LHCN-M2 (cell line): ENCODE data around the gene FGF14. TPM values are rescaled to one million over a fixed set of nuclear protein-coding genes. Genes with fewer than 3 reads are reported as not detected.

ENCODE experiments used
- DNase-seq: peaks from one replicate; pipeline ENCODE4 v3.0.0-alpha.2; 2012; ENCODE audit warnings: low read depth
- total RNA-seq: library from RNA; depleted of rRNA; stranded (reverse); fragments of >200 nt; gene quantifications from 2 replicates; pipeline ENCODE4 v1.2.3, GENCODE V29; 2014

The FGF14 gene
- total RNA-seq, 1 experiment from 2014 or later: 0.06 TPM

DNA sequence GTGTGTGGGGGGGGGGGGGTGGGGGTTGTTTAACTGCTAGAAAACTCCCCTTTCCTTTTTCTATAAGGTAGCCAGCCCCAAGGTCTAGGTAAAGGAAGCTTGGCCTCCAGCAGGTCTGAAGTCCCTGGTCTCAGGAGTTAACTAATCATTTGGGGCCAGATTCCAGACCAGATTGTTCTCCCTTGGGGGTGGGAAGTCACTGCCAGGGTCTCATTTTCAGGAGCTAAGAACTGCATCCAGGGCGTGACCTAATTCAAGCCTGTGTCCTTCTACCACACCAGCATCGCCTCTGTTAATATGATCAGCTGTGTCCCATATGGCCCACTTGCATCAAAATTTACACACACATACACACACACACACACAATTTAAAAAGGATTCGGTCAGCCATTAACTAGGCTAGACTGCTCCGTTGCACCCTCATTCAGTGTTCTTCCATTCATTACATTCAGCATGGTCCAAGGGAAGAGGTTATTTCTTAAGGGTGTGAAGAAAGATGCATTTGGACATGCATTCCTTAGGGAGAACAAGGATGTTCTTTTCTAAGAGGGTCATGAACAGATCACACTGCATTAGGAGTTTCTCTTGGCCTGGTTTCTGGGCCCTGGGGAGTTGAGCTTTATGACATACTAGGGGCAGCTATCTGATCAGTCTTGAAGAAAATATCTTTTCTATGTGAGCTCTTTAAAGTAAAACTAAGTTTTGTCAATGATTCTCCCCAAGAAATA is 91.0 kb downstream of the FGF14 start:
- no peak for DNase-seq

DNA sequence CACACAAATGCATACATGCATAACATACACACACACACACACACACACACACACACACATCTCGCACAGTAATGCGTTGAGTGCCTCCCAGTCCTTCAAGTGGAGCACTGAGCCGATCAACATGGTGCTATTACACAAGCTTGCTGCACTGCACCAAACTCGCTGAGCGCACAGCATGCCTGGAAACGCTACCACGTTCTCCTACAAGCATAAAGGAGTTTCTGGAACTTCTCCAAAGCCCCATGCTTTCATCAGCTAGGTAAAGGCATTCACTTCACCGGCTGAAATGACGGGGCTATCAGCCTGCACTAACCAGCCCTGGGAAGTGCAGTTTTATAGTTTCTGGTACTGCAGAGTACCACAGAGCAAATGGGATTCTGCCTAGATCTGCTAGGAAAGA is 92.7 kb downstream of the FGF14 start:
- no peak for DNase-seq

DNA sequence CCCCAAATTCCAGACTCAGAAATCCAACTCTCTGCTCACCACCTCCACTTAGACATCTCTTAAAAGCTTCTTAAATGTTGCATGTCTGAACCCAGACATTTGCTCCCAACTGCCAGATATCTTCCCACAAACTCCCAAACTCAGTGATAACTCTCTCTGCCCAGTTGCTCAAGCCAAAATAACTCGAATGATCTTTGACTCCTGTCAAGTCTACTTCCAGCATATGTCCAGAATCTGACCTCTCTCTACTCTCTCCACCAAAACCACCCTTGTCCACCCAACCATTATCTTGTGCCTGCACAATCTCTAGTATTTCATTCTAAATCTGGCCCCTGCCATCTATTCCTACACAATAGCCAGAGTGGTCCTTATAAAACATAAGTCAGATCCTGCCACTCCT is 99.3 kb downstream of the FGF14 start:
- no peak for DNase-seq

DNA sequence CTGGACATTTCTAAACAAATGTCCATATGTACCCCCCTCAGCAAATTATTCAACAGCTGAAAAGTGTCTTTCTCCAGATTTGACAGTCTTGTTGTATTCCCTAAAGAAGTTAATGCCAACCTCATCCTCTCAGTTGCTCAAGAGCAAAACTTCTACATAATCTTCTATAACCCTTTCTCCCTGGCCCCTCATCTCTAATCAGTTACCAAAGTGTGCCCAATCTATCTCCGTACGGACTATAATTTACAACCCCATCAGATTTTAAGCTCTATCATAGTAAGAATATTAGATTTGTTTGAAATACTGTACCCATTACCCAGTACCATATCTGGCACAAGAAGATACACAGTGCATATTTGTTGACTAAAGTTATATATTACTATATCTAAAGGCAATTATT is 101.5 kb downstream of the FGF14 start:
- DNase-seq: no peak

DNA sequence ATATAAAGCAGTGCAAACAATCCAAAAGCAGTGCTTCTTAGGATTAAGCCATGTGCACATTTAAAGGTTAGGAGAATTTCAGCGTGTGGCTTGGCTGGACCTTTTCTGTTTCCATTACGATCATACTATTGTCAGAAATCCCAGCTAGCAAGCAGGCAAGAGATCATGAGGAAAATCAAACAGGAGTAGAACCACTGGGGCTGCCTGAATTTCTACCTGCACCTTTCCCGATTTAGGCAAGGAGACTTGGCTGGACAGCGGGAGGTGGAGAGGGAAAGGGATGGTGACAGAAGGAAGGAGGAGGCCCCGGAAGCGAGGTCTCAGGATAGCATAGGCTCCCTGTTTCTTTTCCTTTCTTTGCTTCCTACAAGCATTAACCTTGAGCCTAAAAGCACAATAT is 102.5 kb downstream of the FGF14 start:
- no peak for DNase-seq

DNA sequence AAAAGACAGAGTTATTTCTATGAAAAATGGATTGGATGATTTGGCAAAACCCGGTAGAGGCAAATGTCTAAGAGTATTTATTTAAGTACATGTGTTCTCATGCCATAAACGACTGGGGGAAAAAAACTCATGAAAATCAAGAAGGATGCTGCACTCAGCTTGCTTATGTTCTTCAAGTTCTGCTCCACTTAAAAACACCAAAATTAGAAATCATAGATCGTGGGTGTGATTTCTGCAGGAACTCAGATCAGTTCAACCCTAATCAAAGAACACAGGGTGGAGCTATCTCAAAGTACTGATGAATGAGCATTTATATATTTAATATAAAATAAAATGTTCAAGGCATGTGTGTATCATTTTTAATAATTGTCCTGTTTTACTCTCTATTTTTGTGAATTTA is 103.8 kb downstream of the FGF14 start:
- DNase-seq: no peak

DNA sequence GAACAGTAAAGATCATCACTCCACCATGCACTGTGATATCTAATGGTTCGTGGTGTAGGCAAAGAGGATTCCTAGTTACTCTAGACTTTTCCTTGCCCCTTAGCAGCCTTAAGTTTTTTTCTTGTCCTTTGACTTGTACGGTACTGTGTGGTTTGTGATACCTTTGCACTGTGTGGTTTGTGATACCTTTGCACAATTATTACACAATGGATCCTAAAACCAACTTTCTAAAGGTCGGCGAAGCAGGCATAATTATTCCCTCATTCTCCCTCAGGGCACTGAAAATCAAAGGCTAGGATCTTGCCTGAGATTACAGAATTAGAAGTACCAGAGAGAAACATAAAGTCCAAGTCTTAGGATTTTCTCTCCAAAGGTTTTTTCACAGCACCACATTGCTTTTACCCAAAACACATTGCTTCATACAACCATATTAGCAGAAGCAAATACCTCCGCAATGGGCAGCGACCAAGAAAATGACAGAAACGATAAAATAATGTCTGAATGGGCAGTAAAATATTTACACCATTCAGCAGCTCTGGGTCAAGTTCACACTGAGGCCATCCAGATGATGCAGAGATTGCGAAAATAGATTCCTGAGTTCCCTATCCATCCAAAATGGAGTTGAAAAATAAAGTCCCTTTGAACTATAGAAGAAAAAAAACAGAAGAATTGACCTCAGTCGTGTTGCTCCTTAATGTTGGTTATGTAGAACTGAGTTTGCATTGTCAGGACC is 106.4 kb downstream of the FGF14 start:
- no peak for DNase-seq

DNA sequence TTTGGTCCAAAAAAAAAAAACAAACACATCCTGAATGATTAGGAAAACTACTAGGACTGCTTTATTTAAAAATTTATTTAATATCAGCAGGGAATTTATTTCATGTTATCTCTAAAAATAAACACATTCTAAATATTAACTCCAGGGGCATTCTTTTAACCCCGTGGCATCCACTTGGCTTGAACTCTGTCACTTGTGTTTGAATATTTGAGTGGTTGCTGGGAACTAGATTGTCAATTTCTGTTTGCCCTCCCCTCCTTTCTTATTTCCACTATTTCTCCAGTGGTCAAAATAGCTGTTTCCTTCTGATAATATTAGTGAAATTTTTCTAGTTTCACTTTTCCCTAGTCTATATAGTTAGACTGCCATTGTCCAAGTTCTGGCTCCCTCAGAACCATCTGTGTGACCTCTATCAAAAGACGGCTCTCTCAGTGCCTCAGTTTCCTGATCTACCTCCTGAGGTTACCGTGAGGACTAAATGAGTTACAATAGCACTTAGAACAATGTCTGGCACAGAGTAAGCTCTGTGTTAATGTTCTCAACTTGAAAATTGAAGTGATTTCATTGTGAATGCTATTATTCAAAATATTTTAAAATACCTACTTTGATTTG is 107.3 kb downstream of the FGF14 start:
- no peak for DNase-seq

DNA sequence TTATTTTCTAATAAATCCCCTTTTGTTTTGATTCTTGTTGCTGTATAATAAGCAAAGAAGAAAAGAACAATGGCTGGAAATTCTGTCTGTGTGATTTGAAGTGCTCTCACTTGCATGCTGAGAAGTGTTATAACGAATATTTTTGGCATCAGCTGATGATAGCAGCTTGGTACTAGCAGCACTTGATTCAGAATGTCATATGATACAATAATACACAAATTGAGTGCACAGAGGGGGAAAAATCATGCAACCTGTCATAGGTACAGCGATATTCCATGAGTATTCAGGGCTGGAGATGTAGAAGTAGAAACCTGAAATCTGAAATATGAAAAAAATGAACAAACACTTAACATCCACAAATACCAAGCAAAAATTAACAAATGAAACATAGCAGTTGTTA is 108.1 kb downstream of the FGF14 start:
- no peak for DNase-seq

DNA sequence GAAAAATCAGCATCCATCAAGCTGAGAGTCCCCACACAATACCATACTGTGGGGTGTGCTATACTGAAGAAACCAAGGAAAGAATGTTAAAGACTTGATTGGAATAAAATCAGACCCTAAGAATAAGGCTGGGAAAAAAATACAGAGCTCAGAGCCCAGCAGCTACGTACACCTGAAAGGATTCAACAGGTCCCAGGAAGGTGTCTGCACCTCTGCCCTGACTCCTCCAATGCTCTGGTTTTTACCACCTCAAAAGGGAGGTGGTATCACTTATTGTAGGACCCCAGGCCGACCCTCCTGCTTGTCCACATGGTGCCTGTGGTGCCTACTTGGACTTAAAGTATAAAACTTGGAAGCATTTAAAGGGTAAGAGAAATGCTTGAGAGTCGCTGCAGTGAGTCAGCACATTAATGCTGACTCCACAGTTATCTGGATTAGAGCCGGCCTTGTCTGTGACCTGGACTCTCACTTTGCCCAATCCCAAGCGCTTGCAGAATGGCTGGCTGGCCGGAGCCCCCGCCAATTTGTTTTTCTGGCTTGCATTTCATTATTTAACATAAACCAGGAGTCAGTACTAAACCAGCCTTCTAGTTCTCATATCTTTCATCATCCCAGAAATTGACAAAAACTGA is 110.1 kb downstream of the FGF14 start:
- peak; percentile 4 for DNase-seq

DNA sequence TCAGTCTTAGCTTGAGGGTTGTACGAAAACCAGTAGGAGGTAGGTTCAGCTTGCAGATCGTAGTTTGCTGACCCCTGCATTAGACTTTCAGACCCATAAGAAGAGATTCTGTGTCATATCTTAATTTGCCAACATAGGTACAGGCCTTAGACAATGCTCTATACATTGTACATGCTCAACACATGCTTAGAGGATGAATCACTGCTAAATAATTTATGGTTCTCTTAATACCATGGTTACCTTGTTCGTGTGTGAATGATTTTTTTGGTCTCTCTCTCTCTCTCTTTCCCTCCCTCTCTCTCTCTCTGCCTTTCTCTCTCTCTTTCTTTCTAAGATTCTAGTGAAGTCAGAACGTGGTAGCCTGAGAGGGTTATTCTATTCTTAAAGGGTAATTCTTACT is 112.2 kb downstream of the FGF14 start:
- DNase-seq: no peak

DNA sequence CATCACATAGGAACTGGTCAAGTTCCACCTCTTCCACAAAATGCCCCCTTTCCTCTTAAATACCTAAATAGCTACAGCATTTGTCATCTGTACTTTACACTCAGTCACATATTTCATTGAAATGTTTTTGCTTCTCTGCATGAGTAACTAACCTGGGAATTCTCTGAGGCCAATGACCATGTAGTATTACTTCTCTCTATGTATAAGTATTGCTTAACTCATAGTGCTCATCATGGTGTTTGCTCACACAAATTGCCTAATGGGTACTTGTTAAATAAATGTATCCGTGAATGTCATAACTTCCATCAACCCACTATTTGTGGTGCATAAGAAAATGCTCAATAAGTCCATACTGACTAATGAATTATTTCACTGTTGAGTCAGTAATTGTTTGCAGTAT is 115.5 kb downstream of the FGF14 start:
- DNase-seq: peak; percentile 64

DNA sequence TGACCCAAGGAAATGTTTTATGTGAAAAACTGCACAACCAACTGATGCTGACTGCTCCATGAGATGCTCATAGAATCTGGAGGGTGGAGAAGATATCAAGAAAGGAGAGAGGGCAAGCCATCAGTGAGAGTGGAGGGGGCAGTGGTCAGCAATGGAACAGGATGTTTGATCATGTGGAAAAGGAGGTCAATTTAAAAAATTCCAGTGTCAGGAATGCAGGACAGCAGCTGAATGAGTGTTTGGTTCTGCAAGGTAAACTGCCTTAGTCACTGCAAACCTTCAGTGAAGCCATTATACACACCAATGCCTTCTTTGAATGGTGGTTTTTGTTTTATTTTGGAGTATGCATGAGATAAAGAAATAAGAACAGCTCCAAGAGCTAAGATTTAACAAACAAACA is 121.5 kb downstream of the FGF14 start:
- DNase-seq: no peak

DNA sequence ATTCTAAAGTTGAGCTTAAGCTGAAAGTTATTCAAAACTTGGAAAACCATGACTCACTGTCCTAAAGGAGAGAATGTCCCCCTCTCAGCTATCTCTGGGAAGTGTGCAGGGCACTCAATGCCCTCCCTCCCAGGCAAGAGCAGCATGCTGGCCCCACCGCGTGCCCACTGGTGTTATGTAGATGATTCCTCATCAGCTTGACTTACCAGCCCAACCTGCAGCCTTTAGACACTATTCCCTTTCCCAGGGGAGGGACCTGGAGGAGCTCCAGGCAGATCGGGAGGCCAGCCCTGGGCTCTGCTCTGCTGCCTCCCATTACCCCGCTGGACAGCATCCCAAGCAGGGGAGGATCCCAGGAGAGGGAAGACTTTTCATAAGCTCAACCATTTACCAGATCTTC is 124.6 kb downstream of the FGF14 start:
- DNase-seq: no peak

DNA sequence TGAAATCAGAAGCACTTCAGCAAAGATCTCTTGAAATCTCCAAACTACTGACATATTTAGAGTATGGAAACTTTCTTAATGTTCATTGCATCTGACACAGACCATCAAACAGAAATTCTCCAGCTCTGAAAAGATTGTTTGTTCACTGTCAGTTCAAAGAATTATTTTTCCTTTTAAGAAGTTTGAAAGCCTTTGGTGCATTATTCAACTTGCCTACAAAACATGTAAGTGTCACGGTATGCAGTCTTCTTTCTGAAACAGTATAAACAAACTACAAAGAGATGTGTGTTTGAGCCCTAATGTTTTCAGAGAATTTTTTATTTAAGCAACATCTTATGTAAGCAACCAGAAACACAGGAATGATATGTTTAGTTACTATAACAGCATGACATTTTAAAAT is 125.4 kb downstream of the FGF14 start:
- DNase-seq: no peak

DNA sequence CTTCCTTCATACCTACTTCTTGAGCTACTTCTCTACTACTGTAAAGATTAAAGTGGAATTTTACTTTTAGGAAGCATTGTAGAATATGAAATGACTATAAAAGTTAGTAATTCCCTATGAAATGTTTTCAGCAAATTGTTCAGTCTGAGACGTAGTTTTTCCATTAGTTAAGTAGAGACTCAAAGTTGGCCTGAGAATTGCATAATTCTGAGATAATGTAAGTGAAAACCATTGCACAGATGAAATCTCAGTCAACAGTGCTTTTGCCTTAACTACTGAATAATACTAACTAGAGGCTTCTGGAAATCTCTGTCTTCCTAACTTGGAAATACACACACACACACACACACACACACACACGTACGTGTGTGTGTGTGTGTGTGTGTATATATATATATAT is 125.9 kb downstream of the FGF14 start:
- DNase-seq: no peak

DNA sequence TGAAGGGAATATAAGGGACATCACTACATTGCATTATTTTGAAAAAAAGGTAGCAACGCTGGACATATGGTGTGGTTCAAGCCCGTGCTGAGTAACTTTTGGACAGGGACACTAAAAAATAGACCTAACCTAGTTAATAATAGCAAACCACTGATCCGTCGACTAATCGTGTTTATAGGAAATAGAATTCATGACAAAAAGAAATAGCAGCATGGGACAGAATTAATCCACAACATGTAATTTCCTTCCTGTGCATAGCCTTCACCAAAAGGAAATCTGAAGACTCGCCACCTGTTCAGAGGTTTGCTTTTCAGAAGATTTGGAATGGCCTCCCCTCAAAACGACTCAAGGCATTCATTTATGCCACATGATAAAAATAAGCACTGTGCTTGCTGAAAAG is 128.7 kb downstream of the FGF14 start:
- DNase-seq: no peak

DNA sequence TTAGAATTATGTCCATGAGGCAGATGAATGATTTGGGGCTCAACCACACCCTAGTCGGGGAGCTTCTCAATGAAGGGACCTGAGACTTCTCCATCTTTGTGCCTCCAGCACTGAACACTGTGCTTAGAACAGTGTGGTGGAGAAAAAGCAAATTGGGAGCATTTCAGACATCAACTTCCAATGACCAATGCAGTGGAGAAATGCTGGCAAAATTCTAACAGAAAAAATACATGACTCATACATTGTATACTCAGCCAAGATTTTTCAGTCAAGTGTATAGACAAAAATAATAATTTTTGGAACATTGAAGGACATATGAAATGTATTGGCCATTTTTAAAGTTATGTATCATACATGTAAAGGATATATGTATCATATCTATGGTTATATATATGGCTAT is 134.7 kb downstream of the FGF14 start:
- no peak for DNase-seq

DNA sequence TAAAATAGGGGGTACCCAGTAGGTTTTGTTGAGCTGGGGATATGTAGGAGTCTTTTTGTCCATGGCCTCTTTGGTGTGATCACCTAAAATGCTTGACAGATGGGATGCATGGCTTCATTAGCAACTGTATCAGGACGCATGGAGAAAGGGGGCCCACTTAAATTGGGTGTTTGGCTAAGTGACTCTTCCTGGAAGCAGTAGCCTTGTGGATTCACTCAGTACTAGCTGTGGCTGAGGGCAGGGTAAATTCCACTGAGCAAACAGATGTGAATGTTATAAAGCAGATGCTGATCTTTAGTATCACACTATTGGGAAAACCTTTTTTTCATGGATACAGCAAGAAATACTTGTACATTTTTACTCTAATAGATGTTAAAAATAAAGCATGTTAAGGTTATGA is 140.0 kb downstream of the FGF14 start:
- no peak for DNase-seq

DNA sequence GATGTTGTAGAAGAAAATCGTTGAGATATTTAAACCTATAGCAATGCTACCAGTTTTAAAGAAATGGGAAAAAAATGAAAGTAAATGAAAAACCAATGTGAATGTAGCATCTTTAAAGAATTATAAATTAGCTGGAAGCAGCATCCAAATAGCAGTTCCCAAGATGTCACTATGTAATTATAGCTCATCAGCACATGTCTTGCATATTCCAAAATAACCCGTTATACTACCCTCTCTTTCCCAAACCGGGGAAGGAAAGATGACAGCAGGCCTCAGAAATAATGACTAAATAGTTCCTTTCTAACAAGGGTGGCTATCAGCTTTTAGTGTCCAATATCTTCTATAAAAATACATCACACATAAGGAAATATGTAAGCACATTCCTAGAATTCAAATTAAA is 140.5 kb downstream of the FGF14 start:
- no peak for DNase-seq

DNA sequence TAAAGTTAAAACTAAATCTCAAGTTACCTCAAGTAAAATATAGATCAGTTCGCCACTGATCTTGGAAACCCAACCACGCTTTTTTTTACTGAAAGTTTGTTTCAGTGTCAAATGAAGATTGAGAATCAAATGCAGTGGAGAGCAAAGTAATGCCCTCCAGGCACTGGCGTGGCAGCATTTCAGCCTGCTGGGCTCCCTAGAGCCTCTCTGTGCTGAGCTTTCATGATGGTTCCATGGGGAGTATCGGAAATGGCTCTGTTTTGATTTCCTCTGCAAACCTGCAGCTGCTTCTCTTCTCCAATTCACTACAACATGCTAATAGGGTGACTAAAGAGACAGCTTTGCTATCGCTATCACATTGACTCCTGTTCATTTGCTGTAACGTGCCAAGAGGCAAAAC is 141.6 kb downstream of the FGF14 start:
- peak; percentile 1 for DNase-seq

DNA sequence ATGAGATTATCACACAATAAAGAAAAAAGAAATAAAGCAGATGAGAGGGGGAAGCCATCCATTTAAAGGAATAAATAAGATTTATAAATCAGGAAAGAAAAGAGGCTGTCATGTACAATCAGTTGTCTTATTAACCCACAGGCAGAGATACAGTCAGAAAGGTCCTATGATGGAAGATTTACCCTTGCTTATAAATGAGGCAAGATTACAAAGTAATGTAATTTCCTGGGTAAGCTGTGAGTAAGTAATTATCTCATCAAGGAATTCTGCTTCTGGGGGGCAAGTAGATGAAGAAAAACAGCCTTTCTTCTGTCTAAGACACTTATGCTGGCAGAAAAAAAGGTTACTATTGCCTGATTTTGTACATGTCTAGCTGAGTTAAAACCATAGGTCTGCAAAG is 146.4 kb downstream of the FGF14 start:
- no peak for DNase-seq

DNA sequence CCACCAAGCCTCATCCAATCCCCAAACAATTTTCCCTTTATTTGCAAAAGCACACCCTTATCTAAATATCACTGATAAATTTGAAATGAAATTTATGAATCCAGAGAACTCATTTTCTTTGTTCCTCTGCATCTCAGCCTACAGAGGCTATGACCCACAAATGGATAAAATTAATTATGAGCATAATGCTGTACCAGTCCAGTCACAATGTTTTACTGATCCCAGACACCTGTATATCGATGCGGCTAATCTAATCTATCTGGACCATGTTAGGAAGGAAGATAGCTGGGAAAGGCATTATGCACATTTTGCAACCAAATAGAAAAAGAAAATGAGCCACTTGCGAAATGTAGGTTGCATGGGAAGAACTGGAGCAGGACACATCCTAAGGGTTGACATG is 150.0 kb downstream of the FGF14 start:
- DNase-seq: no peak
